OCI-LY7 (cell line): Measurements from ENCODE around the gene SCN1B.
A peak's percentile ranks its signal among the peaks of the same experiment; 100 is the strongest.

Source experiments
- EZH2phosphoT487 ChIP-seq: fragments of 200-600 bp; sonication (generic); IDR thresholded peaks from 2 replicates; pipeline ENCODE4 v1.6.1; 2018; ENCODE audit warnings: low read depth, borderline replicate concordance, mild to moderate bottlenecking, mixed run types, antibody characterized with exemption, low read length, moderate library complexity, mixed read lengths
- TF ChIP-seq, protein P1 (sequence below): fragments of 200-600 bp; sonication (generic); conservative IDR thresholded peaks from 2 replicates; pipeline ENCODE4 v1.5.1; 2014; ENCODE audit warnings: mild to moderate bottlenecking, antibody characterized with exemption, low read length, moderate library complexity, mixed read lengths

DNA sequence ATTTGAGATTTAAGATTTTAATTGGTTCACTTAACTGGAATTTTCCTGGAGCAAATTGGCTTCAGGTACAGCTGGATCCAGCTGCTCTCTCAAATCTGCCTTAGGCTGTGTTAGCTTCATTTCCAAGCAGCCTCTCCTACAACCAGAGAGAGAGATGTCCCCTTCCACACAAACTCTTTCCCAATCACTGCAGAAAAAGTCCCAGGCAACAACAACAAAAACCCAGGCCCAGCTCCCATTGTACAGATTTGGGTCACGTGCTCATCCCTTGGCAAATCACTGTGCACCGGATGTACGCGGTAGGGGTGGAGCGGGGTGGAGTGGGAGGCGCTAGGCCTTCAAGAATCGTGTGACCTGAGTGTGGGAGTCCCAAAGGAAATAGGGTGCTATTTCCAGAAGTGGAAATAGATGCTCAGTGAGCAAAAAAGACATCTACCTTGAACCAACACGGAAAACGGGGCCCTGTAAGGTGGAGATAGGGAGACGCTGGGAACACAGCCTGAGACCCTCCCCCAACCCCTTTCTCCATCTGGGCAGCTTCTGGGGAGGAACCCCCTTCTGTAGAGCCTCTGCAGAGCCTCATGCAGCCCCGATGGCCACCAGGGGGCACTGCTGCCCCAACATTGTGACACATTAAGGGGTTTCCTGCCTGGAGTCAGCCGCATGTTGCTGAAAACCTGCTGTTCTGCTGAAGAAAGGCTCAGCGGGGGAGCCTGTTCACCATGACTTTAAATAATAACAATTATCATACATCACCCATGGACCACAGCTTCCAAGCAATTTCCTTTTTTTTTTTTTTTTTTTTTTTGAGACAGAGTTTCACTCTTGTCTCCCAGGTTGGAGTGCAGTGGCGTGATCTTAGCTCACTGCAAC, 36.7 kb downstream of the SCN1B start:
- TF ChIP-seq, protein P1, sequence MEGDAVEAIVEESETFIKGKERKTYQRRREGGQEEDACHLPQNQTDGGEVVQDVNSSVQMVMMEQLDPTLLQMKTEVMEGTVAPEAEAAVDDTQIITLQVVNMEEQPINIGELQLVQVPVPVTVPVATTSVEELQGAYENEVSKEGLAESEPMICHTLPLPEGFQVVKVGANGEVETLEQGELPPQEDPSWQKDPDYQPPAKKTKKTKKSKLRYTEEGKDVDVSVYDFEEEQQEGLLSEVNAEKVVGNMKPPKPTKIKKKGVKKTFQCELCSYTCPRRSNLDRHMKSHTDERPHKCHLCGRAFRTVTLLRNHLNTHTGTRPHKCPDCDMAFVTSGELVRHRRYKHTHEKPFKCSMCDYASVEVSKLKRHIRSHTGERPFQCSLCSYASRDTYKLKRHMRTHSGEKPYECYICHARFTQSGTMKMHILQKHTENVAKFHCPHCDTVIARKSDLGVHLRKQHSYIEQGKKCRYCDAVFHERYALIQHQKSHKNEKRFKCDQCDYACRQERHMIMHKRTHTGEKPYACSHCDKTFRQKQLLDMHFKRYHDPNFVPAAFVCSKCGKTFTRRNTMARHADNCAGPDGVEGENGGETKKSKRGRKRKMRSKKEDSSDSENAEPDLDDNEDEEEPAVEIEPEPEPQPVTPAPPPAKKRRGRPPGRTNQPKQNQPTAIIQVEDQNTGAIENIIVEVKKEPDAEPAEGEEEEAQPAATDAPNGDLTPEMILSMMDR: peak; percentile 99
- TF ChIP-seq EZH2phosphoT487: no peak
